Measurements from ENCODE around the gene ATP9B.

ATP9B gene

DNA sequence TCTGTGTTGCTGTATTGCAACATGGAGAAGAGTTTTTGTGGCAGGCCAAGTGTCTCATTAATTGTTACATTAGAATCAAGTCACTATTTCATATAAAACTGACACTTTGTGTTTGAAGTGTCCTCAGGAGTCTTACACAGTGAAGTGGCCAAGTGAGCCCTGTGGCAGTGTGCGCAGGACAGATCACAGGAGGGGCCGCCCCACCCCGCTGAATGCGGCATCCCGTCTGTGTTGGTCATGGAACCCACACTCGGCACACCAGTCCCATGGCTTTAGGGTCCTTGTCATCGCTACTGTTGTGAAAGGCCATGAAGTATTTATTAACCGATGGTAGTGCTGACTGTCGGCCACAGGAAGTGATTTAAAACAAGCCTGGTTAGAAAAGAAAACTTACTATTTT is 181.8 kb downstream of the ATP9B start:
- ChIA-PET CTCF (no interaction called here), POLR2A (no interaction called here)
- no peak for TF ChIP-seq KLF16 (tag by site-specific recombination; IDR thresholded peaks at IDR 0.05)
- TF ChIP-seq RBAK (tag by site-specific recombination; IDR thresholded peaks at IDR 0.05) = no peak
- TF ChIP-seq, protein P1, sequence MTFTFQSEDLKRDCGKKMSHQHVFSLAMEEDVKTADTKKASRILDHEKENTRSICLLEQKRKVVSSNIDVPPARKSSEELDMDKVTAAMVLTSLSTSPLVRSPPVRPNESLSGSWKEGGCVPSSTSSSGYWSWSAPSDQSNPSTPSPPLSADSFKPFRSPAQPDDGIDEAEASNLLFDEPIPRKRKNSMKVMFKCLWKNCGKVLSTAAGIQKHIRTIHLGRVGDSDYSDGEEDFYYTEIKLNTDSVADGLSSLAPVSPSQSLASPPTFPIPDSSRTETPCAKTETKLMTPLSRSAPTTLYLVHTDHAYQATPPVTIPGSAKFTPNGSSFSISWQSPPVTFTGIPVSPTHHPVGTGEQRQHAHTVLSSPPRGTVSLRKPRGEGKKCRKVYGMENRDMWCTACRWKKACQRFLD (tag by site-specific recombination; IDR thresholded peaks at IDR 0.05) = no peak
- no peak for TF ChIP-seq ZNF266 (tag by site-specific recombination; IDR thresholded peaks at IDR 0.05; ENCODE audit: low read depth)
- TF ChIP-seq, protein P2, sequence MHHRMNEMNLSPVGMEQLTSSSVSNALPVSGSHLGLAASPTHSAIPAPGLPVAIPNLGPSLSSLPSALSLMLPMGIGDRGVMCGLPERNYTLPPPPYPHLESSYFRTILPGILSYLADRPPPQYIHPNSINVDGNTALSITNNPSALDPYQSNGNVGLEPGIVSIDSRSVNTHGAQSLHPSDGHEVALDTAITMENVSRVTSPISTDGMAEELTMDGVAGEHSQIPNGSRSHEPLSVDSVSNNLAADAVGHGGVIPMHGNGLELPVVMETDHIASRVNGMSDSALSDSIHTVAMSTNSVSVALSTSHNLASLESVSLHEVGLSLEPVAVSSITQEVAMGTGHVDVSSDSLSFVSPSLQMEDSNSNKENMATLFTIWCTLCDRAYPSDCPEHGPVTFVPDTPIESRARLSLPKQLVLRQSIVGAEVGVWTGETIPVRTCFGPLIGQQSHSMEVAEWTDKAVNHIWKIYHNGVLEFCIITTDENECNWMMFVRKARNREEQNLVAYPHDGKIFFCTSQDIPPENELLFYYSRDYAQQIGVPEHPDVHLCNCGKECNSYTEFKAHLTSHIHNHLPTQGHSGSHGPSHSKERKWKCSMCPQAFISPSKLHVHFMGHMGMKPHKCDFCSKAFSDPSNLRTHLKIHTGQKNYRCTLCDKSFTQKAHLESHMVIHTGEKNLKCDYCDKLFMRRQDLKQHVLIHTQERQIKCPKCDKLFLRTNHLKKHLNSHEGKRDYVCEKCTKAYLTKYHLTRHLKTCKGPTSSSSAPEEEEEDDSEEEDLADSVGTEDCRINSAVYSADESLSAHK (tag by site-specific recombination; IDR thresholded peaks at IDR 0.05) = no peak
- no peak for TF ChIP-seq KLF10 (tag by site-specific recombination; IDR thresholded peaks at IDR 0.05)
- no peak for TF ChIP-seq KLF1 (tag by site-specific recombination; IDR thresholded peaks at IDR 0.05)
- TF ChIP-seq ZNF354C (tag by site-specific recombination; IDR thresholded peaks at IDR 0.05; ENCODE audit: borderline replicate concordance, low read depth) = no peak
- no peaks in the 10 kb centered on the region for H3K36me3 ChIP-seq (ENCODE audit: control insufficient read depth in 2 of 2, insufficient read depth in 1 of 2, low read length in 2 of 2)
- no peaks in the 10 kb centered on the region for H3K9me3 ChIP-seq (ENCODE audit: control insufficient read depth, insufficient read depth, low read depth, low read length)
- H3K27ac ChIP-seq (ENCODE audit: extremely low read depth, low read depth, low read length) = no peak overlapping the region
- no peaks in the 10 kb centered on the region for H3K4me1 ChIP-seq (ENCODE audit: control insufficient read depth, insufficient read depth, low read length)
- H3K4me3 ChIP-seq (ENCODE audit: low read depth, low read length) = no peak overlapping the region

DNA sequence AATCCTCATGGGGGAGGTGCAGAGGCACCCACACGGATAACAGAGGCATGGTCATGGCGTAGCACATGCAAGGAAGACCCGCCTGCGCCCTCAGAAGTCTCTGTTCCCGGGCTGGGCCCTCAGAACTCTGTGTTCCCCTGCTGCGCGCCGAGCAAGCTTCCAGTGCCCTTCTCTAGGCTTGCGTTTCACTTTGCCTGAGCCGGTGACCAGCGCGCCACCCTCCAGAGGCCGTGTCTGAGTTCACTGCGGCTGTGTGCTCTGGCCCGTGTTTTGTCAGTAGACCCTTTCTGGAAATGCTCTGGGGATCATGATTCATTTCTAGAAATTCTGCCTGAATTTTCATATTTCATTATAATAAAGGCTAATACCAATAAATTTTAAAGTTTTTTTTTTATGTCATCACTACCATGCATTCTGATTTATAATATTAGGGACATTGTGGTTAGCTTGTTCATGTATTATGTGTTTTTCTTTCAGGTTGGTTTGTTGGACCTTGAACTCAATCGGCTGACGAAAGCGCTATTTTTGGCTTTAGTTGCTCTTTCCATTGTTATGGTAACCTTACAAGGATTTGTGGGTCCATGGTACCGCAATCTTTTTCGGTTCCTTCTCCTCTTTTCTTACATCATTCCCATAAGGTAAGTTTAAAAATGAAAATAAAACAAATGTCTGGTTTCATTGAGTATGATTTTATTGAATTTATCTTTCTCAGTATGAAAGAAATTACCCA is 183.9 kb downstream of the ATP9B start:
- Histone ChIP-seq H3K27ac (ENCODE audit: extremely low read depth, low read depth, low read length) (no peak overlapping the region), H3K36me3 (ENCODE audit: control insufficient read depth in 2 of 2, insufficient read depth in 1 of 2, low read length in 2 of 2) (no peaks in the 10 kb centered on the region), H3K4me1 (ENCODE audit: control insufficient read depth, insufficient read depth, low read length) (no peaks in the 10 kb centered on the region), H3K9me3 (ENCODE audit: control insufficient read depth, insufficient read depth, low read depth, low read length) (no peaks in the 10 kb centered on the region), H3K4me3 (ENCODE audit: low read depth, low read length) (no peak overlapping the region)
- ChIA-PET CTCF (interaction anchor here (0.6 kb wide), 1 partner anchor 156 kb away, joined by 3 read pairs; no protein-coding TSS in a partner anchor), POLR2A (no interaction called here)
- no peak for TF ChIP-seq SETDB1 (IDR thresholded peaks at IDR 0.05; ENCODE audit: insufficient read length, low read length)
- no peak for TF ChIP-seq ZBTB8A (tag by site-specific recombination; IDR thresholded peaks at IDR 0.05)
- TF ChIP-seq YY2 (tag by site-specific recombination; IDR thresholded peaks at IDR 0.05) = no peak
- TF ChIP-seq ZBTB1 (tag by site-specific recombination; IDR thresholded peaks at IDR 0.05) = no peak
- no peak for TF ChIP-seq ZNF596 (tag by site-specific recombination; IDR thresholded peaks at IDR 0.05)
- no peak for TF ChIP-seq ZNF23 (tag by site-specific recombination; IDR thresholded peaks at IDR 0.05; ENCODE audit: borderline replicate concordance)
- TF ChIP-seq, protein P3, sequence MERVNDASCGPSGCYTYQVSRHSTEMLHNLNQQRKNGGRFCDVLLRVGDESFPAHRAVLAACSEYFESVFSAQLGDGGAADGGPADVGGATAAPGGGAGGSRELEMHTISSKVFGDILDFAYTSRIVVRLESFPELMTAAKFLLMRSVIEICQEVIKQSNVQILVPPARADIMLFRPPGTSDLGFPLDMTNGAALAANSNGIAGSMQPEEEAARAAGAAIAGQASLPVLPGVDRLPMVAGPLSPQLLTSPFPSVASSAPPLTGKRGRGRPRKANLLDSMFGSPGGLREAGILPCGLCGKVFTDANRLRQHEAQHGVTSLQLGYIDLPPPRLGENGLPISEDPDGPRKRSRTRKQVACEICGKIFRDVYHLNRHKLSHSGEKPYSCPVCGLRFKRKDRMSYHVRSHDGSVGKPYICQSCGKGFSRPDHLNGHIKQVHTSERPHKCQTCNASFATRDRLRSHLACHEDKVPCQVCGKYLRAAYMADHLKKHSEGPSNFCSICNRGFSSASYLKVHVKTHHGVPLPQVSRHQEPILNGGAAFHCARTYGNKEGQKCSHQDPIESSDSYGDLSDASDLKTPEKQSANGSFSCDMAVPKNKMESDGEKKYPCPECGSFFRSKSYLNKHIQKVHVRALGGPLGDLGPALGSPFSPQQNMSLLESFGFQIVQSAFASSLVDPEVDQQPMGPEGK (tag by site-specific recombination; IDR thresholded peaks at IDR 0.05) = no peak
- no peak for TF ChIP-seq ZBTB17 (tag by site-specific recombination; IDR thresholded peaks at IDR 0.05)
- TF ChIP-seq, protein P4, sequence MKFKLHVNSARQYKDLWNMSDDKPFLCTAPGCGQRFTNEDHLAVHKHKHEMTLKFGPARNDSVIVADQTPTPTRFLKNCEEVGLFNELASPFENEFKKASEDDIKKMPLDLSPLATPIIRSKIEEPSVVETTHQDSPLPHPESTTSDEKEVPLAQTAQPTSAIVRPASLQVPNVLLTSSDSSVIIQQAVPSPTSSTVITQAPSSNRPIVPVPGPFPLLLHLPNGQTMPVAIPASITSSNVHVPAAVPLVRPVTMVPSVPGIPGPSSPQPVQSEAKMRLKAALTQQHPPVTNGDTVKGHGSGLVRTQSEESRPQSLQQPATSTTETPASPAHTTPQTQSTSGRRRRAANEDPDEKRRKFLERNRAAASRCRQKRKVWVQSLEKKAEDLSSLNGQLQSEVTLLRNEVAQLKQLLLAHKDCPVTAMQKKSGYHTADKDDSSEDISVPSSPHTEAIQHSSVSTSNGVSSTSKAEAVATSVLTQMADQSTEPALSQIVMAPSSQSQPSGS (tag by site-specific recombination; IDR thresholded peaks at IDR 0.05; ENCODE audit: low read depth) = no peak
- TF ChIP-seq ZFHX2 (tag by site-specific recombination; conservative IDR thresholded peaks at IDR 0.05) = no peak
- TF ChIP-seq GLI2 (tag by site-specific recombination; IDR thresholded peaks at IDR 0.05; ENCODE audit: borderline replicate concordance, low read depth) = no peak
- no peak for TF ChIP-seq ZNF391 (tag by site-specific recombination; IDR thresholded peaks at IDR 0.05; ENCODE audit: borderline replicate concordance, low read depth)
- TF ChIP-seq, protein P5, sequence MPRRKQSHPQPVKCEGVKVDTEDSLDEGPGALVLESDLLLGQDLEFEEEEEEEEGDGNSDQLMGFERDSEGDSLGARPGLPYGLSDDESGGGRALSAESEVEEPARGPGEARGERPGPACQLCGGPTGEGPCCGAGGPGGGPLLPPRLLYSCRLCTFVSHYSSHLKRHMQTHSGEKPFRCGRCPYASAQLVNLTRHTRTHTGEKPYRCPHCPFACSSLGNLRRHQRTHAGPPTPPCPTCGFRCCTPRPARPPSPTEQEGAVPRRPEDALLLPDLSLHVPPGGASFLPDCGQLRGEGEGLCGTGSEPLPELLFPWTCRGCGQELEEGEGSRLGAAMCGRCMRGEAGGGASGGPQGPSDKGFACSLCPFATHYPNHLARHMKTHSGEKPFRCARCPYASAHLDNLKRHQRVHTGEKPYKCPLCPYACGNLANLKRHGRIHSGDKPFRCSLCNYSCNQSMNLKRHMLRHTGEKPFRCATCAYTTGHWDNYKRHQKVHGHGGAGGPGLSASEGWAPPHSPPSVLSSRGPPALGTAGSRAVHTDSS (tag by site-specific recombination; IDR thresholded peaks at IDR 0.05) = no peak
- TF ChIP-seq, protein P6, sequence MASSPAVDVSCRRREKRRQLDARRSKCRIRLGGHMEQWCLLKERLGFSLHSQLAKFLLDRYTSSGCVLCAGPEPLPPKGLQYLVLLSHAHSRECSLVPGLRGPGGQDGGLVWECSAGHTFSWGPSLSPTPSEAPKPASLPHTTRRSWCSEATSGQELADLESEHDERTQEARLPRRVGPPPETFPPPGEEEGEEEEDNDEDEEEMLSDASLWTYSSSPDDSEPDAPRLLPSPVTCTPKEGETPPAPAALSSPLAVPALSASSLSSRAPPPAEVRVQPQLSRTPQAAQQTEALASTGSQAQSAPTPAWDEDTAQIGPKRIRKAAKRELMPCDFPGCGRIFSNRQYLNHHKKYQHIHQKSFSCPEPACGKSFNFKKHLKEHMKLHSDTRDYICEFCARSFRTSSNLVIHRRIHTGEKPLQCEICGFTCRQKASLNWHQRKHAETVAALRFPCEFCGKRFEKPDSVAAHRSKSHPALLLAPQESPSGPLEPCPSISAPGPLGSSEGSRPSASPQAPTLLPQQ (tag by site-specific recombination; IDR thresholded peaks at IDR 0.05) = no peak

Data from HEK293 (cell line).